ENCODE measurements around the gene CDKN1B.
A peak's percentile ranks its signal among the peaks of the same experiment; 100 is the strongest.

CDKN1B gene

DNA sequence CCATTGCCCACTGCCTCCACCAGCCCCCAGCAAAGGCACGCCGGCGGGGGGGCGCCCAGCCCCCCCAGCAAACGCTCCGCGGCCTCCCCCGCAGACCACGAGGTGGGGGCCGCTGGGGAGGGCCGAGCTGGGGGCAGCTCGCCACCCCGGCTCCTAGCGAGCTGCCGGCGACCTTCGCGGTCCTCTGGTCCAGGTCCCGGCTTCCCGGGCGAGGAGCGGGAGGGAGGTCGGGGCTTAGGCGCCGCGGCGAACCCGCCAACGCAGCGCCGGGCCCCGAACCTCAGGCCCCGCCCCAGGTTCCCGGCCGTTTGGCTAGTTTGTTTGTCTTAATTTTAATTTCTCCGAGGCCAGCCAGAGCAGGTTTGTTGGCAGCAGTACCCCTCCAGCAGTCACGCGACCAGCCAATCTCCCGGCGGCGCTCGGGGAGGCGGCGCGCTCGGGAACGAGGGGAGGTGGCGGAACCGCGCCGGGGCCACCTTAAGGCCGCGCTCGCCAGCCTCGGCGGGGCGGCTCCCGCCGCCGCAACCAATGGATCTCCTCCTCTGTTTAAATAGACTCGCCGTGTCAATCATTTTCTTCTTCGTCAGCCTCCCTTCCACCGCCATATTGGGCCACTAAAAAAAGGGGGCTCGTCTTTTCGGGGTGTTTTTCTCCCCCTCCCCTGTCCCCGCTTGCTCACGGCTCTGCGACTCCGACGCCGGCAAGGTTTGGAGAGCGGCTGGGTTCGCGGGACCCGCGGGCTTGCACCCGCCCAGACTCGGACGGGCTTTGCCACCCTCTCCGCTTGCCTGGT lies at the start of gene CDKN1B:
CDKN1B (plus strand) TSS at position 576 of the 793 bp plus-strand sequence. CDS start 472 bp downstream, outside the sequence.
- peak; percentile 65 to 71 (median 69) for DNase-seq (ENCODE audit: low read depth in 3 of 3)

DNA sequence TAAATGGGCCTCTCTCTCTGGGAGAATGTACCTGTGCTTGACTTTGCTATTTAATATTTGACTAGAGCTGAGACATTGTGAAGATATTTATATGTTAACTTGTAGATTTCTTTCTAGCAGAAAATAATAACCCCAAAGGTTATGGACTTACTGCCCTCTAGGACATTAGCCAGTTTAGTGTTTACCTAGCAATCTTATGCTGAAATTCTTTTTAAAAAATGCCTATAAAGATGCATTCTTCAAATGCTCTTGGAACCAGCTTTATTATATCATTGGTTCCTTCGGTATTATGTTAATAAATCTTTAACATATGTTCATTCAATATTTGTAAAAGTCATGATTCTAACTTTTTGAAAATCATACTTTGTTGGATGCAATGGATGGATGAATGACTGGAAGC lies 49.2 kb upstream of the CDKN1B start:
- no peak for DNase-seq (ENCODE audit: low read depth in 3 of 3)

DNA sequence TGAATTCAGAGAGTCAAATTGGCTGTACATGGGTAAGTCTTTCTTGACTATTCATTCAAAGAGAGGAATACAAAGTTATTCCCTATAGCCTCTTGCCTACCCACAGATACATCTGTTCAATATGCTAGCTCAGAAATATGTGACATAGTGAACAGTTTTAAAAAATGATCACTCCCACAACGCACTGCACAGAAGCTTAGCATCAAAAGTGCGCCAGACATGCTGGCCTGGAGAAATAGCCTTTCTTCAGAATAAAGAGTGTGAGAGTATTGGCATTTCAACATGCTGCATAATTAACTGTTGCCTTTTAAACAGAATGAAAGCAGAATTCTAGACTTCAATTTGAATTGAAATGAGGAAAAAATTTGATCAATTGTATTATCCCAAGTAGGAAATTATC lies 48.1 kb upstream of the CDKN1B start:
- DNase-seq (ENCODE audit: low read depth in 3 of 3) = no peak

DNA sequence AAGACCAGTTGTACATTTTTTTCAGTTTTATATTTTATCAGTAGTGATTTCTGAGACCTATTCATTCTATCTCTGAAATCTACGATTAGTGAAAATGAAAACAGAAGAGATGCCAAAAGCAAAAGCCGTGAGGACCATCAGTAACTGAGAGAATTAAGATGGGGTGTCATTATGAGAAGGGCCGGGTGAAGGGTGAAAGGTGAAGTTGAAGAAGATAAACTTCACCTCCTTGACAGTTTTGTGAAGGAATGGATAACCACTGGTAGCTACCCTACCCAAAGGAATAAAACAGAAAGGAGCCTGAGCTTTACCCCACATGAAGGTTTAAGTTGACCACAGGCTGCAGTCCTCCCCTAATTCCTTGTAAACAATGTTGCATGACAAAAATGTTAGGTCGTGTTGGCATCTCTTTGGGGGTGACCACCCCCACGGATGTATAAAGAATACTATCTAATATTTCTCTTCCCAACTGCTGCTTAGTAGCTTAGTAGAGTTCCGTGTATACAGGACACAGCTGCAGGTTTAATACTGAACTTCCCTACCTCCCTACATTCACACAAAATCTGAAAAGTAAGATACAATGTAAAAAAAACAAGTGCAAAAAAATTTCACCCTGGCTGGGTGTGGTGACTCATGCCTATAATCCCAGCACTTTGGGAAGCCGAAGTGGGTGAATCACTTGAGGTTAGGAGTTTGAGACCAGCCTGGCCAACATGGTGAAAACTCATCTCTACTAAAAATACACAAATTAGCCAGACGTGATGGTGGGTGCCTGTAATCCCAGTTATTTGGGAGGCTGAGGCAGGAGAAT lies 45.1 kb upstream of the CDKN1B start:
- DNase-seq (ENCODE audit: low read depth in 3 of 3) = no peak

DNA sequence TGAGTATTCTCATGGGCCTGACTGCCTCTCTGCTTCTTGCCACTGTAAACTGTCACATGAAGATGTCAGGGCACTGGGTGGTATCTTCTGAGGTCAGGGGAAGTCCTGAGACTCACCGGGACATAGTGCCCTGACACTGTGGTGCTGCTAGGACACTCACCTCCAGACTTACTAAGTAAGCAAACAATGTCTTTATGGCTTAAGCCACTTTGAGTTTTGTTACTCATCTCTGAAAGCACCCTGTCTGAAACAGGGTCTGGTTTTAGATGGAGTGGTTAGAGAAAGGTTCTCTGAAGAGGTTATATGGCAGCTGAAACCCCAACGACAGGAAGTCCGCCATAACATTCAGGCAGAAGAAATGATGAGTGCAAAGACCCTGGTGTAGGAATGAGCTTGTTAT lies 43.9 kb upstream of the CDKN1B start:
- no peak for DNase-seq (ENCODE audit: low read depth in 3 of 3)

DNA sequence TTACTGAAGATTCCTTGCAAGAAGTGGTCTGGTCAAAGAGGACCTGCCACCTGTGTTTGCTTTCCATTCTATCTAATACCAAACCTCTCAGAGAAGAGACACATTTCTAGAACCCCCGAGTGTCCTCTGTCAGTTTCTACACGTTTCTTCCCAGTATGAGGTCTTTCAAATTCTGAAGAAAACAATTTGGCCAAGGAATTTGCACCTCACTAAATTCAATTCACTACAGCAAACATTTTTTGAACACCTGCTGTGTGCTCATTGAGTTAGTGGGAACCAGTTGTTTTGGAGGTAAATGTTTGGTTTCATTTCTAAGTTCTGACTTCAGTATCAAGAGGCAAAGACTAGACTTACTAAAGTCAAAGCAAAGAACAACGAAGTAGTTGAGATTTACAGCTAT lies 40.6 kb upstream of the CDKN1B start:
- DNase-seq (ENCODE audit: low read depth in 3 of 3) = no peak

DNA sequence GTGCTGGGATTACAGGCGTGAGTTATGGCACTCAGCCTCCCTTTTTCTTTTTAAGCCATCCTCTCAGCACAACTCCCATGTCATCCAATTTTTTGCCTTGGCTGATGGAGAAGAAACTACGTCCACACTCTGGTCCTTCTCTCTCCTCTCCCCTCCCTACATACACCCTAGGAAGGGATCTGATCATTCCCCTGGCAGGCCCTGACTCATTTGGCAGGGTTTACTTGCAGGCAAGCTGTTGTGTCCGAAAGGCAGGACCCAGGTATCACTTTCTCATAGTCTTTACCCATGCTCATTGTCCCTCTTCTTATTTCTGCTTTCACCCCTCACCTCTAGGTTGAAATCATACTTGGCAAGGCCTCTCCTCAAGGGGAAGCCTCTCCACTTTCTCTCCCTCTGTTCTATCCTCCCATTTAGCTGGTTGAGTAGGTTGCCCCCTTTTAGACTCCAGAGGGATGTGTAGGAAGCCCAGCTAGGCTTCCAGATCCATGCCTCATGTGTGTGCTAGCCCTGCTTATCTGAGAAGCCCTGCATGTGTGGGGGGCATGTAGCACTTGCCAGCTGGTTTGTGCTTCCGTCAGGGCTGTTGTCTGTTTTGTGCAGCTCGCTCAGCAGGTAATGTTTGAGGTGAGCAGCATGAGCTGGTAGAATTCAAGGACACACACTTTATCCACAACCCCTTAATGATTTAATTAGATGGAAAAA lies 36.0 kb upstream of the CDKN1B start:
- no peak for DNase-seq (ENCODE audit: low read depth in 3 of 3)

DNA sequence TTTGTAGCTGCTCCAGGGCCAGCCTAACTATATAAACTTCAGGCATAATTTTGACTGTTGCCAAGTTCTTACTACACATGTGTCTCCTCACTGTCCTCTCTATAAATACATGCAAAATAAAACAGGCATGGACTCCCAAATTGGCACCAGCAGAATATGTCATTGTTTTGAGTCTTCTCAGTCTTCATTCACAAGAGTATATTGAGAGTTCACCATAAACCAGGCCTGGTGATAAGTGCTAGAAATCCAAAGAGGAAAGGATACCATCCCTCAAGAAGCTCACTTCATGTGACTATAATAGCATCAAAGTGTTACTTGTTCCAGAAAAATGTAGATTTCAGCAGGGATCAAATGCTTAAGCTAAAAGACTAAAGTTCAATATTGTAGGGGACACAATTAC lies 34.9 kb upstream of the CDKN1B start:
- no peak for DNase-seq (ENCODE audit: low read depth in 3 of 3)

DNA sequence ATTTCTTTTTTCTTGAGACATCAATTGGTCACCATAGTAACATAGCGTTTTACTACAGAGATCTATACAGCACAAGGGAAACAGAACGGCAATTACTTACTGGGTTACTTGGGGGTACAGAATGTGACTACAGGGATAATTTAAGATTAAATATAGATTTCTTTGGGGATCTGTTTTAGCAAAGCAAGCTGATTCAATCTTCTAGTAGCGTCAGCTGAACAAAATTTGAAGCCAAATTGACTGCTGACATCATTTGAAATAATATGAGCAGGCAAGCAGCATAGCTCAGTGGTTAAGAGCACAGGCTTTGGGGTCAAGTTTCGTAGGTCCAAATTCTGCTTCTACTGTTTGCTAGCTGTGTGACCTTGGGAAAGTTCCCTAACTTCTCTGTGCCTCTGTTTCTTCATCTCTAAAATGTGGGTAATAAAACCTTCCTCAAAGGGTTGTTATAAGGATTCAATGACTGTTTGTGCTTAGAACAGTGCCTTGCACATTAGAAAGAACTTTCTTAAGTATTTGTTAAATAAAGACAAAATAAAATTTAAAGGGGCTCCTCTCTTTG lies 34.0 kb upstream of the CDKN1B start:
- DNase-seq (ENCODE audit: low read depth in 3 of 3) = no peak

DNA sequence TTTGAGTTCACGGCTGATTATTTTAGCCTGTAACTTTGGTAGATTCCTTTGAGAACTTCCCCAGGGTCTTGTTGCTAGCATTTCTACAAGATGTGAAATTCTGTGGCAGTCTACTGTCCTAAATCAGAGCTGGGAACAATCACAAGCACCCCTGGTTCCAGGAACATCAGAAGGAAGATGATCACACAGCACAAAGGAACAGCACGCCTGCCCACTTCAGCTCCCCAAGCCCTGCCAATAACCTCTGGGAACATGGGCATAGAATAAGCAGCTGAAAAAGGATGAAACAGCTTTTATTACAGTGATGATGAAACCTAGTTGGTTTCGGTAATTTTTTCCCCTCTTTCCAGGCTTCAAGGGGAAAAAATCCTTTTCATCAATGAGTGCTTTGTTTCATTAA lies 33.4 kb upstream of the CDKN1B start:
- no peak for DNase-seq (ENCODE audit: low read depth in 3 of 3)

DNA sequence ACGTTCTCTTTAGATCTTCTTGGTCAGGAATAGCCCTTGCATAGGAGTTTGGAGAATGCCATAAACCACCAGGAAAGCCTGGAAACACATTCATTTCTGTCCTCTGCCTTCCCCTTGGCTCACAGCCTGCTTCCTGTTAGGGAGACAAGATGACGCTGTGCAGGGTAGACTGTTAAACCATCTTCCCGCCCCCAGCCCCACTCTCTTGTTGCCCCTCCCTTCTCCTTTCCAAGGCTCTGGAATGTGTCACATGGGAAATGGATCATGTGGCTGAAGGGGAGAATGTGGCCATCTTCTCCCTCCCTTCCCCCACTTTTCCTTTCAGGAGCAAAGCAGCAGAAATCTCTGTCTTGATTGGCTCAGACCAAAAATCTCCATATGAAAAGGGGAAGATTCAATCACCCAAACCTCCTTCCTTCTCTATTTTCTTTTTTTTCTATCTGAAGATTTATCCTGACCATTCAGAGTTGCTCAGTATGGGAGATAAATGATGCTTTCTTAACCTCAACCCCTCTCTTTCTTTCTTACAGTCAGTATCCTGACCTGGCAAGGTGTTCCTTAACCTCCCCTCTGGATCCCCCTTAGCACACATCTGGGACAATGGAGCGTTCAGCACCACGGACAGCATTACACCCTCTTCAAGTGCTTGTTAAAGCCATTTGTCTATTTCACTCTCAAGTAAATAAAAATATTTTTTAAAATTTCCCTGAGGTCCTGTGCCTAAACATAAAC lies 32.6 kb upstream of the CDKN1B start:
- DNase-seq (ENCODE audit: low read depth in 3 of 3) = no peak

DNA sequence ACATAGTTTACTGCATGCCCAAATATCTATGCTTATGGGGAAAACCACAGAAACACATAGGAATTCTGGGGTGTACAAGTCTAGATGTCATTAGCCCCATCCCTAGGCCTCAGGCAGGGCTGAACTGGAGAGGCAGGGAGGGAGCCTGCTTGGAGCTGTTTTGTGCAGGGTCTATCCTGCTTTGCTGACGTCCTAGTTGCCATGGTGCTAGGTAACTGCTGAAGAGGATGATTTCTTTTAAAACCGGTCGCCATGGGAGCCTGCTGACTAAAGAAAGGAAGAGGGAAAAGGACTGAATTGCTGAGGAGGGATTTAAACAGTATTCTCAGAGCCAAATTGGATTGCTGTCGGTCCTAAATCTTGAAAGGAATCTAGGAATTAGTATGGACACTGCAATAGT lies 31.9 kb upstream of the CDKN1B start:
- no peak for DNase-seq (ENCODE audit: low read depth in 3 of 3)

DNA sequence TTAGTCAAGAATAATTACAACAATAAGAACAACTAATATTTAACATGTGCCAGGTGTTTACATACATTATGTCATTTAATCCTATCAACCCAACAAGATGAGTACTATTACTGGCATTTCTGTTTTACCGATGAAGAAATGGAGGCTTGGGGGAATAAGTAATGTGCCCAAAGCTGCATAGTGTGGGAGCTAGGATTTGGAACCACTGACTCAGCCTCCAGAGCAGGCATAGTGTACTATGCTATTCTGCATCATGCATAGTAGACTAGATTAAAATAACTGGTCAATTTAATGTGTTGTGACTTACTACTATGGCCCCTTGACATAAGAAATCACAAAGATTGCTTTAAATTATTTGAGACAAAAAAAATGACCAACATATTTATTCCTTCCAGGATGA lies 30.7 kb upstream of the CDKN1B start:
- no peak for DNase-seq (ENCODE audit: low read depth in 3 of 3)

DNA sequence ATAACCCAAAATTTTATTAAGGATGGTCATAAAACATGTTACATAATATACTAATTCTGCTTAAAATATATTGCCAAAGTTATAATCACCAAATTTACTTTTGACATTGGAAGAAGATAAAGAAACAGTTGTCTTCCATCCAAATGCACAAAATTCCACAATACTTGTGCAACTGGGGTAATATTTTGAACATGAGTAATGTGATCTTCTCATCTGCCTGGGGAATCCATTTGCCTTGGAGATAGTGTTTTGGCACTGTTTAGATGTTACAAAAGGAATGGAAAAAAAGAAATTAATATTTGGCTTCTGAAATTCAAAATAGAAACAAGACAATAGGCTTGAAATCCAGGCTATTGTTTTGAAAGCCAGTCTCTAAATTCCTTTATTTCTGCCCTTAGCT lies 30.2 kb upstream of the CDKN1B start:
- no peak for DNase-seq (ENCODE audit: low read depth in 3 of 3)

DNA sequence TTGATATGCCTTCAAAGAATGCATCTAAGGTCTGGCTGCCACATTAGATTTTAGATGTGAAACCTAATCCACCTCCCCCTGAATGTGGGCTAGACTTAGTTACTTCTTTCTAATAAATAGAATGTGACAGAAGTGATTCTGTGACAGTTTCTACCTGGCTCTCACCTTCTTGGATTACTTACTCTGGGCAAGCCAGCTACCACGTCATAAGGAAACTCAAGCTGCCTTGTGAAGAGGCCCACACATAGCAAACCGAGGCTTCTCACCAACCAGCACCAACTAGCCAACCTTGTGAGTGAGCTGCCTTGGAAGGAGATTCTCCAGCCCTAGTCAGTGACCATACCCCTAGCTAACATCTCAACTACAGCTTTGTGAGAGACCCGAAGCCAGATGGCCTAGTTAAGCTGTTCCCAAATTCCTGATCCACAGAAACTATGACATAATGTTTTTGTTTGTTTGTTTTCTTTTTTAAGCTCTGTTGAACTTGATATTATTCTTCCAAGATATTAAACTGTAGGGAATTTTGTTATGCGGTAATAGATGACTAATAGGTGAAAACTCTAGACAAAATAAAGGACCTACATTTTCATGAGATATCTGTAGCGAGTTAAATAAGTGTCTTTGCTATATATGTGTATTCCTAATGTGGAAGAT lies 27.4 kb upstream of the CDKN1B start:
- DNase-seq (ENCODE audit: low read depth in 3 of 3) = no peak

DNA sequence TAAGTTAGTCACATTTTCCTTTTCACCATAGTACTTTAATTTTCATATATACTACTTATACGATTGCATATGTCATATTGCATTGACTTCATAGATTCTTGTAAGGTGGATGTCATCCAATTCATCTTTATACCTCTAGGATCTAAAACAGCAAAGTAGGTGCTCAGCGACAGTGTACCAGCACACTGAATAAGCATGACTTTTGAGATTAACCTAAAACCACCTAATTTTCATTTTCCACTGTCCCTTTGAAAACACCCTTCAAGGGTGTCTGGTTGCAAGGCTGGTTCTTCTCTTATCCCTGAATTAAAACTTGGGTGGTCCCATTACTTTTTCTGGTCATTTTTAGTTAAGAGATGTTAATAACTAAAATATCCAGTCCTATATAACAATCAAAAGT lies 25.6 kb upstream of the CDKN1B start:
- no peak for DNase-seq (ENCODE audit: low read depth in 3 of 3)

DNA sequence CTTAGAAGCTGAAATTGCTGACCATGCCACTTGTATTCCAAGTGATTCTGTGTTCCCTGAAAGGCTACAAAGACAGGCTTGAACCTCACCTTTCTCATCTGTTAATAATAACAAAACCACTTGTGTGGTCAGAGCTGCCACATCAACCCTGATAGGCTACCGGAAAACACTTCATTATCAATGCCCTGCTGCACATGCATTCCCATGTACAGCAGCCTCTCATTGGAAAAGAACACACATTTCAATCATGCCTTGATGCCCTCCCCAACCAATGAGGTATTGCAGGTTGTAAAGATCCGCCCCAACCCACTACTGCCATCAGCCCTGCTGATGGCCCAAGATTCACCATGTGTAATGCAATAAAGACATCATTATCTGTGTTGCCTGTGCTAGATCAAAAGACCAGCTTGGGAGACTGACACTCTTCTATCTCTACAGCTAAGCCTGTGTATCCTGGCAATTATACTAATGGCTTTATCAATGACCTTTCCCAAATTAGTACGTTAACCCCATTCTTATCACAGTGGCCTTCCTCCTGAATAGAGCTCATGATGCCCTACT lies 24.0 kb upstream of the CDKN1B start:
- no peak for DNase-seq (ENCODE audit: low read depth in 3 of 3)

DNA sequence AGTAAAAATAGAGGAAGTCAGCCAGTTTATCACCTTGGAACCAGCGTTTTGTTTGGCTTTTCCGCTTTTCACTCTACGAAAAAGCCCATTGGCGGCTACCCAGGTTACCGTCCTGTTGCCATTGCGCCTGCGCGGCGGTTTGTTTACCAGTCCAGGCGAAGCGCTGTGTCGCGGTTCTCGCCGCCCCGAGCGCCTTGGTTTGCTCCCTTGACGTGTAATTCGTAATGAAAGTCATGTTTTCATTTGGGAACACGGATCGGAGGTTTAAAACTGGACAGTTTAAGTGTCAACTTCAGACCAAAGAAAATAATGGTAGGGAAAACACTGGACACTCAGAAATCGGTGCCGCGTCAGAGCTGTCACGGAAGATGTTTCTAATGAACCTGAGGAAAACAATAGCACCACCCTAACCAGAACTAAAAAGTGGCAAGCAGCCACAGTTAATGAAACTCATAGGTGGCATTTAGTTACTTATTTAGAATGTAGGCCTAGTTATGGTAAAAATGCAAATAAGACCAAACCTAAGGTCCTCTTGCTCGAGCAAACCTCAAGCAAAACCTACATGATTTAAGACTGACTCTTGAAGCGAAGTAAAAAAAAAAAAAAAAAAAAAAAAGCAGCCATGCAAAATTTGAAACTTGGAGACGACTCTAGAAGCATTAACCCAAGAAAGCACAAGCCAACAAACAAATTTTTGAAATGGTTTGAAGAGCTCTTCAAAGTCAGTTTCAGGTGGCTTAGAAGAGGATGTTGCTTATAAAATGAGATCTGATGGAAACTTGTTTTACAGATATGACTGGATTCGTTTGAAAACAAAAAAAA lies 20.4 kb upstream of the CDKN1B start:
- DNase-seq (ENCODE audit: low read depth in 3 of 3) = peak; percentile 73 to 82 (median 79)

DNA sequence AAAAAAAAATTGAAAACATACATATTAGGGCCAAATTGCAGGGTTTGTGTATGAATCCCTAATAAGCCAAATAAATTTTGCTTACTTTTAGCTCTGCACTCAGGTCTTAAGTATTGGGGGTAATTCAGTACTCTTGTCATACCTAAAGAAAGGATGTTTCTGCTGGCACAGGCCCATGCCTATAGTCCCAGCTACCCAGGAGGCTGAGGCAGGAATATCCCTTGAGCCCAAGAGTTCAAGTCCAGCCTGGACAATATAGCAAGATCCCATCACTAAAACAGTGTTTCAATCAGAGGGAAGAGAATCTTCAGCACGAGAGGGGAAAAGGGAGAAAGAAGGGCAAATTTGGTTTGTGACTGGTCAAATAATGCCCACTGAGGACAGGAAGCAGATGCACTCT lies 17.8 kb upstream of the CDKN1B start:
- DNase-seq (ENCODE audit: low read depth in 3 of 3) = no peak

DNA sequence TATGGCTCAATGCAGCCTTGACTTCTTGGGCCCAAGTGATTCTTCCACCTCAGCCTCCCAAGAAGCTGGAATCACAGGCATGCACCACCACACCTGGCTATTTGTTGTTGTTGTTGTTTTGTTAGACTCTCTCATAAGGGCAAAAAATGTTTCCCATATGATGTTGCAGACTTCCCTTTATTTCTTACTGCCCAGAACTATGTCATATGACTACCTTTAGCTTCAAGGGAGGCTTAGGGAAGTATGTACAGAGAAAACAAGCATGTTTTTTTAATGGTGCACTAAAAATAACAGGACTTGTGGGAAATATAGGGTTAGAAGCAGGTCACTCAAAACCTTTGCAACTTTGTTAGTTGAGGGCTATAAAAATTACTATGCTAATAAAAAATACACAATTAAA lies 16.9 kb upstream of the CDKN1B start:
- no peak for DNase-seq (ENCODE audit: low read depth in 3 of 3)

All from stimulated activated CD4-positive, alpha-beta T cell treated with anti-CD3 and anti-CD28 coated beads, TNF-alpha, amount 100 ng/mL, for 4 hours (primary cell).